ENCODE results near the gene LRP5. TPM values are rescaled to one million over a fixed set of nuclear protein-coding genes. Genes with fewer than 3 reads are reported as not detected.

Gene LRP5
- total RNA-seq, 1 experiment from 2014 or later, result 32.8 TPM

GRCh38 chr11:68436162-68436888, 123.9 kb downstream of the LRP5 start:
- BruUV-seq (replicated peaks), result no TSS peak
- no peak for DNase-seq (ENCODE audit: unreplicated experiment)
- CTCF ChIA-PET, result interaction anchor here (1.7 kb wide), 1 partner anchor 10 kb away, joined by 6 read pairs; no protein-coding TSS in a partner anchor

DNA sequence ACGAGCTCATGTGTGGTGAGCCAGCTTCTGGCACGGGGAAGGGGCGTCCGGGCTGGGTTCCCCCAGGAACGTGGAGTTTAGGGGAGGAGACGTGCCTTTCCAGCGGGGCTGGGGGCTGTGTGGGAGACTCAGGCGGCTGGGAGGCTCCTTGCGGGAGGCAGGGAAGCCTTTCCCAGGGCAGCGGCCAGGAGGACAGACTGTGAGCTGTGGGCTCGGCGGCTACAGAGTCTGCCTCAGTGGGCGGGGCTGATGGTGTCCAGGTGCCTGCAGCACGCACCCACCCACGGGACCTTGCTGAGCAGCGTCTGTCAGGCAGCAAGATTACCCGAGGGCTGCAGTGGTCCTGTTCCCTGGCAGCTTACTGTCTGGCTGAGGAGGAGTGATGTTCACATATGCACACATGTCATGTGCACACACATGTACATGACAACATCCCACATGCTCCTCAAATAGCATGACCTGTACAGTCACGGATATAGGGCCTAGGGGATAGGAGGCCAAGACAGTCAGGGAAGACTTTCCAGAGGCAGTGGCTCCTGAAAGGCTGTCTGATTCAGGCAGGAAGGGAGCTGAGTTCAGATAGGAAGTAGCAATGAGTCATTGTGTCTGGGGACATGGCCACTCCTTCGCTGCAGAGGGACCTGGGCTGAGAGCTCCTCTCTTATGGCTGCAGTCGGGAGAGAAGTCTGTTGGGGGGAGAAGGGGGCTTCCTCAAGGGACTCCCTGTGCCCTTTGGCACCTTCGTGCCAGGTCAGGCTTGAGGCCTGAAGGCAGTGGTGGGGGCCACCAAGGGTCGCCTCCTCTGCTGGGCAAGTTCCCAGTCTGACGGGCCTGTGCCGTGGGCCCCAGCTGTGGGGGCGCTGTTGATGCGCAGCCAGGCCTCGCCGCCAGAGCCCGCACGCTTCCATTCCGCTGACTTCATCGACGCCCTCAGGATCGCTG, 124.9 kb downstream of the LRP5 start:
- POLR2A ChIA-PET, result no interaction called here
- Mint-ChIP-seq H3K4me1 (ENCODE audit: insufficient read depth, unreplicated experiment) (peaks cover 5% of the 10 kb centered on the region), H3K9me3 (ENCODE audit: unreplicated experiment) (no peaks in the 10 kb centered on the region), H3K27ac (ENCODE audit: low read depth, unreplicated experiment) (peak overlapping the region; percentile 70), H3K4me3 (ENCODE audit: unreplicated experiment) (no peak overlapping the region), H3K27me3 (ENCODE audit: insufficient read depth, unreplicated experiment) (no peaks in the 10 kb centered on the region), H3K36me3 (ENCODE audit: insufficient read depth, unreplicated experiment) (peaks cover 26% of the 10 kb centered on the region)
- no TSS peak for BruUV-seq (replicated peaks)
- intact Hi-C loops (cut with micrococcal nuclease), result no loop called here
- TF ChIP-seq, protein P1, sequence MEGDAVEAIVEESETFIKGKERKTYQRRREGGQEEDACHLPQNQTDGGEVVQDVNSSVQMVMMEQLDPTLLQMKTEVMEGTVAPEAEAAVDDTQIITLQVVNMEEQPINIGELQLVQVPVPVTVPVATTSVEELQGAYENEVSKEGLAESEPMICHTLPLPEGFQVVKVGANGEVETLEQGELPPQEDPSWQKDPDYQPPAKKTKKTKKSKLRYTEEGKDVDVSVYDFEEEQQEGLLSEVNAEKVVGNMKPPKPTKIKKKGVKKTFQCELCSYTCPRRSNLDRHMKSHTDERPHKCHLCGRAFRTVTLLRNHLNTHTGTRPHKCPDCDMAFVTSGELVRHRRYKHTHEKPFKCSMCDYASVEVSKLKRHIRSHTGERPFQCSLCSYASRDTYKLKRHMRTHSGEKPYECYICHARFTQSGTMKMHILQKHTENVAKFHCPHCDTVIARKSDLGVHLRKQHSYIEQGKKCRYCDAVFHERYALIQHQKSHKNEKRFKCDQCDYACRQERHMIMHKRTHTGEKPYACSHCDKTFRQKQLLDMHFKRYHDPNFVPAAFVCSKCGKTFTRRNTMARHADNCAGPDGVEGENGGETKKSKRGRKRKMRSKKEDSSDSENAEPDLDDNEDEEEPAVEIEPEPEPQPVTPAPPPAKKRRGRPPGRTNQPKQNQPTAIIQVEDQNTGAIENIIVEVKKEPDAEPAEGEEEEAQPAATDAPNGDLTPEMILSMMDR (IDR thresholded peaks at IDR 0.05; ENCODE audit: unreplicated experiment), result no peak
- DNase-seq (ENCODE audit: unreplicated experiment), result peak; percentile 51
- CTCF ChIA-PET, result interaction anchor here (0.6 to 1.7 kb wide), 3 partner anchors 10 to 139 kb away, joined by 3 to 6 read pairs (median 4); no protein-coding TSS in a partner anchor

More at GRCh38 chr11:68436162-68436888, 123.9 kb downstream of the LRP5 start:
- Mint-ChIP-seq H3K4me3 (ENCODE audit: unreplicated experiment) (no peak overlapping the region), H3K36me3 (ENCODE audit: insufficient read depth, unreplicated experiment) (peaks cover 26% of the 10 kb centered on the region), H3K9me3 (ENCODE audit: unreplicated experiment) (no peaks in the 10 kb centered on the region), H3K27ac (ENCODE audit: low read depth, unreplicated experiment) (no peak overlapping the region), H3K27me3 (ENCODE audit: insufficient read depth, unreplicated experiment) (no peaks in the 10 kb centered on the region), H3K4me1 (ENCODE audit: insufficient read depth, unreplicated experiment) (peaks cover 5% of the 10 kb centered on the region)
- POLR2A ChIA-PET, result no interaction called here
- intact Hi-C loops (cut with micrococcal nuclease), result no loop called here
- TF ChIP-seq, protein P1 (IDR thresholded peaks at IDR 0.05; ENCODE audit: unreplicated experiment), result no peak

DNA sequence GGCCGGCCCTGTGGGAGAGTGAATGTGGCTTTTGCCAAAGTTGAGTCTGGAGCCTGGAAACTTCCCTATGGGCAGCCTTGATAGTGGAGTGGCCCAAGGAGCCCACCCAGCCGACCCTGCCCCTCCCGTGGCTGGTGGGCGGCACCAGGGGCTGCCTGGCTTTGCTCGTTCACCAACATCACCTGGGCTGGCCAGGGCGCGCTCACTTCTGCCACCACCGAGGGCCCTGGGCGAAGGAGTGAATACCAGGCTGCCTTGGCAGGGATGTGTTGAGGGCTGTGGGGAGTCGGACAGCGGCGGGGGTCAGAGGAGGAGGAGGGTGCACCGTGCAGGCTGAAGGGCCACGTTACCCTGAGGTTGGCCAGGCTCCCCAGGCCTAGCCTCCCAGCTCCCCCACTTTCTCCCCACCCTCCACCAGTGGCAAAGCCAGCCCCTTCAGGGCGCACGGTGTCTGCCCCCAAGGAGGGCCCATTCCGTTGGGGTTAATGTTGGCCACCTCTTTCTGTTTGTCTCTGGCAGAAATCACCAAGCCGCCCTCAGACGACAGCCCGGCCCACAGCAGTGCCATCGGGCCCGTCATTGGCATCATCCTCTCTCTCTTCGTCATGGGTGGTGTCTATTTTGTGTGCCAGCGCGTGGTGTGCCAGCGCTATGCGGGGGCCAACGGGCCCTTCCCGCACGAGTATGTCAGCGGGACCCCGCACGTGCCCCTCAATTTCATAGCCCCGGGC, 125.7 kb downstream of the LRP5 start:
- peak overlapping the region; percentile 70 for H3K27ac Mint-ChIP-seq (ENCODE audit: low read depth, unreplicated experiment)
- peaks cover 26% of the 10 kb centered on the region for H3K36me3 Mint-ChIP-seq (ENCODE audit: insufficient read depth, unreplicated experiment)
- no peak for DNase-seq (ENCODE audit: unreplicated experiment)
- POLR2A ChIA-PET, result no interaction called here
- no TSS peak for BruUV-seq (replicated peaks)
- TF ChIP-seq, protein P1 (IDR thresholded peaks at IDR 0.05; ENCODE audit: unreplicated experiment), result no peak
- intact Hi-C loops (cut with micrococcal nuclease), result no loop called here
- H3K27me3 Mint-ChIP-seq (ENCODE audit: insufficient read depth, unreplicated experiment), result no peaks in the 10 kb centered on the region
- no peak overlapping the region for H3K4me3 Mint-ChIP-seq (ENCODE audit: unreplicated experiment)
- no peaks in the 10 kb centered on the region for H3K9me3 Mint-ChIP-seq (ENCODE audit: unreplicated experiment)
- CTCF ChIA-PET, result interaction anchor here (0.6 to 1.4 kb wide), 3 partner anchors 21 to 181 kb away, joined by 3 to 4 read pairs (median 3); no protein-coding TSS in a partner anchor
- H3K4me1 Mint-ChIP-seq (ENCODE audit: insufficient read depth, unreplicated experiment), result peaks cover 5% of the 10 kb centered on the region

All from MCF 10A (cell line).